DND-41 (cell line): ENCODE results near the gene PYCR2.

ENCODE experiments used
- CTCF ChIP-seq: IDR thresholded peaks from 2 replicates; pipeline ENCODE4 v1.5.1; 2012; ENCODE audit warnings: borderline replicate concordance, low read length, moderate library complexity, mild to moderate bottlenecking; ENCODE audit not compliant: poor library complexity, severe bottlenecking; ENCODE audit errors: extremely low read depth
- EZH2 ChIP-seq: IDR thresholded peaks from 3 replicates; pipeline ENCODE4 v1.6.1; 2012; ENCODE audit warnings: borderline replicate concordance, low read depth, mild to moderate bottlenecking, moderate library complexity, low read length, inconsistent platforms; ENCODE audit not compliant: severe bottlenecking

- TF ChIP-seq CTCF (no peak), EZH2 (no peak)
Observed at GRCh38 chr1:225940385-225941151, 16.5 kb upstream of the PYCR2 start.
